HCT116 (cell line): ENCODE data around the gene PACRG.

Experiments used
- EGR1 ChIP-seq: IDR thresholded peaks from 2 replicates; pipeline ENCODE4 v1.6.1; 2012; ENCODE audit warnings: low read depth
- MAX ChIP-seq: IDR thresholded peaks from 2 replicates; pipeline ENCODE4 v1.6.1; 2012
- POLR2A ChIP-seq: IDR thresholded peaks from 2 replicates; pipeline ENCODE4 v1.7.0; 2011; ENCODE audit warnings: borderline replicate concordance; ENCODE audit not compliant: insufficient read depth, insufficient read length; ENCODE audit errors: extremely low read depth
- RAD21 ChIP-seq: IDR thresholded peaks from 2 replicates; pipeline ENCODE4 v1.6.1; 2012; ENCODE audit warnings: low read depth, mild to moderate bottlenecking
- SP1 ChIP-seq: IDR thresholded peaks from 2 replicates; pipeline ENCODE4 v1.6.1; 2012; ENCODE audit warnings: low read depth
- YY1 ChIP-seq: IDR thresholded peaks from 2 replicates; pipeline ENCODE4 v1.6.1; 2011; ENCODE audit warnings: low read length, low read depth, moderate library complexity, mild to moderate bottlenecking; ENCODE audit not compliant: insufficient replicate concordance; ENCODE audit errors: extremely low read depth
- TF ChIP-seq, protein P1 (sequence below), 3 experiments: fragments of 200-600 bp in 1 of 3; sonication (generic) in 1 of 3; IDR thresholded peaks in 2 of 3; conservative IDR thresholded peaks in 1 of 3; 2 replicates each; pipeline ENCODE4 v1.5.1; 2012 to 2017; ENCODE audit warnings: low read depth in 2 of 3, low read length in 2 of 3, antibody characterized with exemption in 1 of 3, borderline replicate concordance in 1 of 3, control low read depth in 1 of 3, mild to moderate bottlenecking in 1 of 3, mixed read lengths in 1 of 3, mixed run types in 1 of 3, moderate library complexity in 1 of 3; ENCODE audit not compliant: insufficient read depth in 1 of 3

DNA sequence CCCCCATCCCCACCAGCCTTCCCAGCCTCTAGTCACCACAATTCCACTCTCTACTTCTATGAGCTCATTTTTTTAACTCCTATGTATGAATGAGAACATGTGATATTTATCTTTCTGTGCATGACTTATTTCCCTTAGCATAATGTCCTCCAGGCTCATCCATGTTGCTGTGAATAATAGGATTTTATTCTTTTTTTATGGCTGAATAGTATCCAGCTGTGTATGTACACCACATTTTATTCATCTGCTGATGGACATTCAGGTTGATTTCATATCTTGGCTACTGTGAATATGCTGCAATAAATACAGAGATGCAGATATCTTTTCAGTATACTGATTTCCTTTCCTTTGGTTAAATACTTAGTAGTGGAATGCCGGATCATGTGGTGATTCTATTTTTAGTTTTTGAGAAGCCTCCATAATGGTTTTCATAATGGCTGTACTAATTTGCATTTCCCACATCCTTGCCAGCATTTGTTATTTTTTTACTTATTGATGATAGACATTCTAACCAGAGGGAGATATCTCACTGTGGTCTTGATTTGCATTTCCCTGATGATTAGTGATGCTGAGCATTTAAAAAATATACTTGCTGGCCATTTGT, 194.9 kb downstream of the PACRG start:
- TF ChIP-seq RAD21 (no peak), YY1 (no peak), POLR2A (no peak), MAX (no peak), EGR1 (no peak), SP1 (no peak)
- TF ChIP-seq, protein P1, sequence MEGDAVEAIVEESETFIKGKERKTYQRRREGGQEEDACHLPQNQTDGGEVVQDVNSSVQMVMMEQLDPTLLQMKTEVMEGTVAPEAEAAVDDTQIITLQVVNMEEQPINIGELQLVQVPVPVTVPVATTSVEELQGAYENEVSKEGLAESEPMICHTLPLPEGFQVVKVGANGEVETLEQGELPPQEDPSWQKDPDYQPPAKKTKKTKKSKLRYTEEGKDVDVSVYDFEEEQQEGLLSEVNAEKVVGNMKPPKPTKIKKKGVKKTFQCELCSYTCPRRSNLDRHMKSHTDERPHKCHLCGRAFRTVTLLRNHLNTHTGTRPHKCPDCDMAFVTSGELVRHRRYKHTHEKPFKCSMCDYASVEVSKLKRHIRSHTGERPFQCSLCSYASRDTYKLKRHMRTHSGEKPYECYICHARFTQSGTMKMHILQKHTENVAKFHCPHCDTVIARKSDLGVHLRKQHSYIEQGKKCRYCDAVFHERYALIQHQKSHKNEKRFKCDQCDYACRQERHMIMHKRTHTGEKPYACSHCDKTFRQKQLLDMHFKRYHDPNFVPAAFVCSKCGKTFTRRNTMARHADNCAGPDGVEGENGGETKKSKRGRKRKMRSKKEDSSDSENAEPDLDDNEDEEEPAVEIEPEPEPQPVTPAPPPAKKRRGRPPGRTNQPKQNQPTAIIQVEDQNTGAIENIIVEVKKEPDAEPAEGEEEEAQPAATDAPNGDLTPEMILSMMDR (IDR thresholded peaks at IDR 0.05 in 2 of 3, conservative IDR thresholded peaks at IDR 0.05 in 1 of 3; ENCODE audit: borderline replicate concordance in 1 of 3, insufficient read depth in 1 of 3, low read depth in 2 of 3, low read length in 2 of 3) = no peak
